DLD1 (cell line): Measurements from ENCODE around the gene ANO8.
"Not testable (repeated sequence)": the region's sequence is repeated elsewhere in the genome, so short reads cannot be mapped to it uniquely, and the experiment has no call there.

Experiments used
- in situ Hi-C: cut with HindIII; loops from 2 replicates; pipeline ENCODE4 v1.10.0; 2017; ENCODE audit warnings: low sequenced_read_pairs

Gene ANO8

DNA sequence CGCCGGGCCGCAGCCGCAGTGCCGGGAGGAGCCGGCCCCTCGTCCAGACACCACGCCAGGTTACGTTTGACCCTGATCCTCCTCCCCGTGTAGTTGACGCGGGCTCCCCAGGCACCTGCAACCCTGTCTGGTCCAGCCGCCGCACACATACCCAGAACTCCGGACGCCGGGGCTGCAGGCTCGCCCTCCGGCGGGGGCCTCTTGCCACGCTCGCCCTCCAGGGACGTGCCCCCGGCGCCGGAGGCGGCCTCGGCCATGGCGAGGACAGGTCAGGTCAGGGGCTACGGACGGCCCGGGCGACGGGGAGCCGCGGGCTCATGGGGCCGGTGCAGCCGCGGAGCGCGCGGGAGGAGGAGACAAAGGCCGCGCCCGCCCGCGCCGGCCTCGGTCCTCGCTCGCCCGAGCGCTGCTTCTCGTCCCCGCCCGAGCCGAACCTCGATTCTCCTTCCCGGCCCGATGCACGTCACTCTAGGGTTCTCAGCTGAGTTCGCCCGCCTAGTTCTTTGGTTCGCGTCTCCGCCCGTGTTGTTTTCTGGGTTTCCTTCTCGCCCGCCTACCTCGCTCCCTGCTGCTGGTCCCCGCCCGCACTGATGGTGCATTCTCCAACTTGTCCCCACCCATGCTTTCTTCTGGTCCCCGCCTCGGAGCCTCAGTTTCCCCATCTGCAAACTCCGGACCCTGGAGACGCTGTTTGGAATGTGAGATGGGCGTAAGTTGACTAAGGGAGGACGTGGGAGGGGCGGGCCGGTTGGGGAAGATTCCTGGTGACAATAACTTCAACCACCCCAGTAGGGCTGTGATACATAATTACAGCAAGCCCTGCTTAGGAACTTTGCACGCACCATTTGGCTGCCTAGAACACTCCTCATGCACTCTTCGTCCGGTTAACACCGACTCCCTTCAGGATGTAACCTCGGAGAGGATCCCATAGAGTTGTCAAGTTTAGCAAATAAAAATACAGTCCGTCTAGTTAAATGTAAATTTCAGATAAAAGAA is at the start of gene ANO8:
ANO8 (minus strand) TSS at position 442 of the 996 bp plus-strand sequence; CDS start at position 257, 185 bp downstream.
- in situ Hi-C loops: no loop called here

DNA sequence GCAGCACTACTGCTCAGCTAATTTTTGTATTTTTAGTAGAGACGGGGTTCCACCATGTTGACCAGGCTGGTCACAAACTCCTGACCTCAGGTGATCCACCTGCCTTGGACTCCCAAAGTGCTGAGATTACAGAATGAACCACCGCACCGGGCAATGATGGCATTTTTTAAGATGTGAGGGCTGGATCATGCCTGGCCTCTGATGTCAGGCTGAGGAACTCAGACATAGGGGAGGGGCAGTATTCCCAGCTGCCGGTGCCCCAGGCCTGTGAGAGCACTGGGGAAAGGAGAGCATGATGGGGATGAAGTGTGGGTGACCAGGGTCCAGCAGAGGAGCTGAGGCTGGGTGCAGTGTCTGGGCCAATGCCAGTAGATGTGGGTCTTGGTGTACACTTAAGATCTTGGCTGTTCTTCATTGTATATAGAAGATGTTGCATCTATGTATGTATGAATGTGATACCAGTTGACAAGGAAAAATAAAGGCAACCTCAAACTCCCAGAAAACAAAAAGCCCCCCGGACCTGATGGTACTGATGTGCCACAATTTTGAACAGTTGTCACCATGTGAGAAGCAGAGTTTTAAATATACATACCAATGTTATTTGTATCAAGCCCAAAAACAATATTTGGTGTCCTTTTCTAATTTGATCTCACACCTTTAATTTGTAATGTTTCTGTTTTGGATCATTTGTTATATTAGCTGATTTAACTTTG is 45.9 kb upstream of the ANO8 start:
- in situ Hi-C loops: no loop called here

DNA sequence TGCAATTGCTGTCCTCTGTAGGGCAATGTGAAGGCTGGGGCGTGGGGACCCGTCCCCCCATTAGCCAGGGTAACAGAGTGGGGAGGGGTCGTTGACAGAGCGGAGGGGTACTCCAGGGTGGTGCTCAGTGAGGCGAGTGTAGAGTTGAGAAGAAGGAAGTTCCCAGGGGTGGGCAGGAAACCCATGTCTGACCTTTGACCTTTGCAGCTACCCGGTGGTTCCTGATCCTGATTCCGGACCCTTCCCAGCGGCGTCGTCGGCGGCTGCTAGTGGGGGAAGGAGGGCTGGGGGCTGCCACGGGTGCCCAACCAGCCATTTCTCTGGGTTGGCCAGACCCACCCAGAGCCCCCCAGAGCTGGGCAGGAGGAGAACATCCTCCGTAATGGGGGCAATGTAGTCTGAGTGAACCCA is 44.6 kb upstream of the ANO8 start:
- in situ Hi-C loops: no loop called here

- in situ Hi-C loops: no loop called here
Observed at GRCh38 chr19:17378271-17378670, 43.6 kb upstream of the ANO8 start.

DNA sequence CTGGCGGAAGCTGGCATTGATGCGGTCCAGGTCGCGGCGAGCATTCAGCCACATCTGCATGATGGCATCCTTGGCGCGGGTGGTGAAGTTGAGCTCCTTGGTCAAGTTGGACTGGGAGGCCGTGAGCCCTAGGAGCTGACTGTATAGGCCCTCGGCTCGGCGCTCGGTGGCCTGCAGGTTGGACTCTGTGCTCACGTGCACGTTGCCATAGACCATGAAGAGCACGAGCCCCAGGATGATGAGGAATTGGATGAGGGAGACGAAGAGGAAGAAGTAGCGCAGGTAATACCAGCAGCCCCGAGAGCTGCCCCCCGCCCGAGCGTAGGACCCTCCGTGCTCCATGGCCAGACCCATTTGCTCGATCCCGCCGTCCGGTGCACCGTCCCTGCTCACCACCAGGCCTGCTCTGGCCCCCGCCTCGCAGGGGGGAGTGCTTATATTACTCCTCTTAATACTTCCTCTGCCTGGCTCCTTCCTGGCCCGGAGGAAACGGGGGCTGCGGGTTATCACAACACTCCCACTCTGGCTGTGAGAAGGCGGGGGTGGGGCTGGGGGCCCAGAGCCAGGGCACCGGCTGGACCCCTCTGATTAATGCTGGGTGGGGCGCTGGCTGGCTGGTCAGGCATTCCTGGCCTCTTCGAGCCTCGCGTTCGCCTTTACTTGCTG is 42.4 kb upstream of the ANO8 start, which contains the start of gene PLVAP:
PLVAP (minus strand) TSS at position 408 of the 666 bp plus-strand sequence; CDS start at position 354, 54 bp downstream.
- in situ Hi-C loops: no loop called here

GRCh38 chr19:17370026-17370587 is 35.5 kb upstream of the ANO8 start:
- in situ Hi-C loops: no loop called here

DNA sequence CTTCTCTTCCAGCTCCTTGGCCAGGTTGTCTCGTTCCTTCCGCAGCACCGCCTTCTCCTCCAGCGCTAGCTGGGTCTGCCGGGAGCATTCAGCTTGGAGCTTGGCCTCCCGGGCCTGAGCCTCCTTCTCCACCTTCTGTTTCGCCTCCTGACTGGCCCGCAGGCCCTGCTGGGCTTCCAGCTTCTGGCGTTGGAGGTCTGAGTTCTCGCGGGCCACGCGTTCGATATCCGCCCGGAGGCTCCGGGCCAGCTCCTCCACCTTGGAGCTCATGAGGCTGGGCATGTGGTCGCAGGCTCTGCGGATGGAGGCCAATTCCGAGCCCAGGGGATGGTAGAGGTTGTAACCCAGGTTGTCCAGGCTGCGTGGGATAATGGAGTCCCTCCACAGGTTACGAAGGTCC is 30.7 kb upstream of the ANO8 start:
- in situ Hi-C loops: no loop called here

- in situ Hi-C loops: not testable (repeated sequence)
Observed at GRCh38 chr19:17363852-17364605, 29.4 kb upstream of the ANO8 start.

DNA sequence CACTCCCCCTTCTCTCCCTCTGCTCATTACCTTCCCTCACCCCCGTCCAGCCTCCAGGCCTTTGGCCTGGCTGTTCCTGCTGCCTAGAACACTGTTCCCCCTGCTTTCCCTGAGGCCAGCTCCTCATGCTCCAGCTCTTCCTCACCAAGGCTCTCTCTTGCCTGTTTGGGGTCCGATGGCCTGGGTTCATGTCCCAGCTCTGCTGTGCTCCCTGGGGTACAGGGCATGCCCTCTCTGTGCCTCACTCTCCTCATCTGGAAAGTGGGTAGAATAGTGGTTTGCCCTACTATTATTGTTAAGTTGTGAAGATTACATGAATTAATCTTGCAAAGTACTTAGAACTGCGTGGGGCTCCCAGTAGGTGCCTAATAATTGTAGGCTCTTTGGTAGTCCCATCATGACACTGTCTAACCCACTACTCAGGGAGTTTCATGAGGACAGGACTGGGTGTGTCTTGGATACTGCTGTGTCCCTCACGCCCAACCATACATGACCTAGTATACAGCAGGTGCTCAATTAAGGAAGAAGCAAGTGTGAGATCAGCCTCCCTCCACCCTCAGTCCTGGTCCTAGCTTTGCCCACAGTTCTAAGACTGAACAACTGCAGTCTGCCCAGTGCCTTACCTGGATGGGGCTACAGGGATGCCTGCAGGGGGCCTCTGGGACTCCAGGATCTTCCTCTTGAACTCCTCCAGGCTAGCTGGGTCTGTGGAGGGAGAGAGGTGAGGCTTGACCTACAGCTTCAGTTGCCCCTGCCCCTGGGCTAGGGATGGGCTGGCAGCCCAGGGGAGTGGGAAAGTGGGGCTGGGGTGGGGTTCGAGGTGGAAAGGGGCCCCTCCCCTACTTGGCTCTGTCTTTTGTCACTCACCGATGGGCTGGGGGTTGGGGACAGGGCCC is 25.5 kb upstream of the ANO8 start:
- in situ Hi-C loops: no loop called here

DNA sequence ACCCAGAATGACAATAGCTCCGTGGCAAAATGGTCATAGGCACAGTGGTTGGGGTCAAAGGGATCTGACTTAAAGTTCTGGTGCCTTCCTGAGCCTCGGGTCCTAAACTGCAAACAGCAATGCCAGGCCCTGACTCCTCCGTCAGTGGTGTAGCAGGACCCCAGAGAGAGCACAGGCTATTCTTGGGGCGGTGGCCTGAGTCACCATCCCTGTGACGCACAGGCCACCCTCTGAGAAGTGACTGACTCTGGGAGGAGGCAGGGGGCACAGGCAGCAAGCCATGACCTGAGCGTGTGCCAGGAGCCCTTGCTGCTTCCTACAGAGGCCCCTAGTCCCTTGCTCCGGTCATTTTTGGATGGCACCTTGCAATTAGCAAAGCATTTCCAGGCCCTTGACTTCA is 23.7 kb upstream of the ANO8 start:
- in situ Hi-C loops: no loop called here

- in situ Hi-C loops: no loop called here
Observed at GRCh38 chr19:17357724-17358123, 23.1 kb upstream of the ANO8 start.

- in situ Hi-C loops: no loop called here
Observed at GRCh38 chr19:17357078-17357666, 22.5 kb upstream of the ANO8 start.

- in situ Hi-C loops: no loop called here
Observed at GRCh38 chr19:17353386-17353785, 18.7 kb upstream of the ANO8 start.

DNA sequence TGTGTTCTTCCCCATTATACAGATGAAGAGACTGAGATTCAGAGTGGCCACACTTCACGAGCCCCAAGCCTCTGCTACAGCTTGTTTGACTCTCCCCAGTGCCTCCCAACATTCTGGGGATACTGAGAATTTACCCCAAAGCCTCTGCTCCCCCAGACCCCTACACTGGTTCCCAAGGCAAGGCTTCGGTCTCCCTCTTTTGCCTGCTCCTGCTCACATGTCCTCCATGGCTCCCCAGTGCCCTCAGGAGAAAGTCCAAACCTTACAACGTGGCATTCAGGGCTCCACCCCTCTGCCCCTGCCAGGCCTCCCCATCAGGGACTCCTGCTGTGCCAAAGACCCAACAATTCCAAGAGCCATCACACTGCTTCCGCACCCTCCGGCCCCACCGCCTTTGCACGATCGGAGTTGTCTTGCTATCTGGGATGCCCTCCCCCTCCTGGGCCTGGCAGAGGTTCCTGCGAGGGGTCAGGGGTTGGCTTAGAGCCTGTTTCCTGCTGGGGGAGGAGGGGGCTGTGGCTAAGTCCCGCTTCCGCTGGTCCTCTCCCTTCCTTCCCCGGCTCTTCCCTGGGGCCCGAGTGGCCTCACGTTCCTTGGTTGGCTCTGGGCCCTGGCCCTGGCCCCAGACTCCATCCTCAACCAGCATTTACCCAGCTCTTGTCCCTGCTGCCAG is 18.1 kb upstream of the ANO8 start:
- in situ Hi-C loops: no loop called here

DNA sequence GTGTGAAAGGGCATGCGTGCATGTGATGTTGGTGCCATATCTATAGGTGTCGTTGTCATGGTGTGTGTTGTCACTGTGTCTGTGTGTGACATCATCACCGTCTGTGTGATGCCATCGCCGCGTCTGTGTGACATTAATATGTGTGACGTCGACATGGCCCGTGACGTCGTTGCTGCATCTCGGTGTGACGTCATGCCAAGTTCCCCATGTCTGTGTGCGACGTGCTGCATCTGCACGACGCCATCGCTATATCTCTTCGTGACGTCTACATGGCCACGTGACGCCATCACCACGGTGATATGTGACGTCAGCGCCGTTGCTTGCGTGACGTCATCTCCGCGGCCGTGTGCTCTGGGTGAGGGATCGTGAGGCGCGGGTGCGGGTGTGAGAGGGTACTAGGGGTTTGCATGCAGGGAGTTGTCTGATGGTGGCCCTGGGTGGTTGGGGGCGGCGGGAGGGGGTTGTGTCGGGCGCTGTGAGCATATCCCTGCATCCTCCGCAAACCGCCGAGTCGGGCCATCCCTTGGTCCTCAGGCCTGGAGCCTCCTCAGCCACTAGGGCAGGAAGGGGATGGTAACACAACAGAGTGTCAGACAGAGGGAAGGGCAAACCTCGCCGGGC is 17.3 kb upstream of the ANO8 start:
- in situ Hi-C loops: no loop called here

DNA sequence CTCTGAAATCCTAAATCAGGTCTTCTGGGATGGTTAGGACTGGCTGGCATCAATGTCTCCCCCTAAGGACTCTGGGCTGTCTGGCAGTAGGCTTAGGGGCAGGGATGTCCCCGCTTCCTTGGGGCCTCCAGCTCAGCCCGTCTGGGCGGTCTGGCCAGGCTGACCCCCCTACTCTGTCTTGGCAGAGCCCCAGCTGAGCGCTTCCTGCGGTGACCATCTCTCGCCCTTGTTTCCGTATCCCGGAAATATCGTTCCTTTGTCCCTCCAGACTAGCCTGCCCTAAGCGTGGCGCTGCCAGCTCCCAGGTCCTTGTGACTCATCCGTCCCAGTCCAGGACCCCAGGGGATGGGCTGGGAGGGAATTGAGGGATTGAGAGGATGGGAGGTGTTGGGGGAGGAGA is 14.0 kb upstream of the ANO8 start:
- in situ Hi-C loops: no loop called here

GRCh38 chr19:17347877-17348276 is 13.2 kb upstream of the ANO8 start:
- in situ Hi-C loops: no loop called here

DNA sequence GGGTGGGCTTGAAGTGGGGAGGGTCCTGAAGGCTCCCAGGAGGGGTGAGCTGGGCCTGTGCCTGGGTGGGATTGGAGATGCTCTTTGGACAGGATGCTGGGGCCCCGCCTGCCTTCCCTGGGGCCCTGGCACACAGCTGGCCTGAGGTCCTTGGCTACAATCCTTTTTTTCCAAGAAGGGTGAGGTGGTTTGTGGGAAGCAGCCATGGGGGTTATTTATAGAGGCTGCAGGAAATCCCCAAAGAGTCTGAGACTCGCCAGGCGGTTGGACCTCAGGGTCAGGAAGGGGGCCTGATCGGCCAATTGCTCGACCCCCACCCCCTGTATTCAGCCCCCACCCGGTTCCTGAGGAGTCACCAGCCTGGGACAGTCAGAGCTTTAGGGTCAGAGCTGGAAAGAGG is 12.7 kb upstream of the ANO8 start:
- in situ Hi-C loops: no loop called here
